MCF 10A (cell line): ENCODE data around the gene SURF4. TPM values are rescaled to one million over a fixed set of nuclear protein-coding genes. Genes with fewer than 3 reads are reported as not detected.

ENCODE experiments used
- BruUV-seq: library from RNA; stranded (reverse); fragments of 400-500 nt; replicated peaks from 2 replicates; lab custom pipeline; 2021; lab: Mats Ljungman, UMichigan
- CTCF ChIA-PET: fragments of 300-600 bp; sonication (Branson Sonifier 250); formaldehyde crosslinking; extraction: SDS; loops from one replicate; lab custom pipeline; 2021; ENCODE audit warnings: antibody characterized with exemption, inconsistent platforms; lab: Yijun Ruan, JAX
- POLR2A ChIA-PET: fragments of 300-600, 350-650 bp; sonication (Branson Sonifier 250); formaldehyde crosslinking; extraction: SDS; loops from one replicate; lab custom pipeline; 2020; ENCODE audit warnings: antibody characterized with exemption, inconsistent platforms; lab: Yijun Ruan, JAX
- DNase-seq: peaks from one replicate; pipeline ENCODE4 v3.0.0-alpha.2; 2018; ENCODE audit not compliant: unreplicated experiment
- H3K27ac Mint-ChIP-seq: one replicate; pipeline ENCODE4 v1.8.0; 2022; ENCODE audit warnings: mild to moderate bottlenecking, low read depth, mixed read lengths; ENCODE audit not compliant: unreplicated experiment
- H3K27me3 Mint-ChIP-seq: one replicate; pipeline ENCODE4 v1.8.0; 2022; ENCODE audit warnings: mixed read lengths; ENCODE audit not compliant: insufficient read depth, unreplicated experiment
- H3K36me3 Mint-ChIP-seq: one replicate; pipeline ENCODE4 v1.8.0; 2022; ENCODE audit warnings: mild to moderate bottlenecking, moderate library complexity, mixed read lengths; ENCODE audit not compliant: insufficient read depth, unreplicated experiment
- H3K4me1 Mint-ChIP-seq: one replicate; pipeline ENCODE4 v1.8.0; 2022; ENCODE audit warnings: mixed read lengths; ENCODE audit not compliant: insufficient read depth, unreplicated experiment
- H3K4me3 Mint-ChIP-seq: one replicate; pipeline ENCODE4 v1.8.0; 2022; ENCODE audit warnings: mild to moderate bottlenecking, moderate library complexity, mixed read lengths; ENCODE audit not compliant: unreplicated experiment
- H3K9me3 Mint-ChIP-seq: one replicate; pipeline ENCODE4 v1.8.0; 2022; ENCODE audit warnings: mixed read lengths; ENCODE audit not compliant: unreplicated experiment
- CTCF ChIP-seq: fragments of 200-600 bp; IDR thresholded peaks from one replicate; pipeline ENCODE4 v1.8.0; 2022; ENCODE audit warnings: antibody characterized with exemption, mild to moderate bottlenecking; ENCODE audit not compliant: unreplicated experiment
- intact Hi-C: fragments of 100-400 bp; cut with micrococcal nuclease; formaldehyde crosslinking; loops from 2 replicates; pipeline ENCODE4 v1.14.1; 2022
- total RNA-seq: library from RNA; stranded (reverse); gene quantifications from 2 replicates; pipeline ENCODE4 v1.2.3, GENCODE V29; 2022

Gene SURF4
- total RNA-seq, 1 experiment from 2014 or later = 198 TPM

DNA sequence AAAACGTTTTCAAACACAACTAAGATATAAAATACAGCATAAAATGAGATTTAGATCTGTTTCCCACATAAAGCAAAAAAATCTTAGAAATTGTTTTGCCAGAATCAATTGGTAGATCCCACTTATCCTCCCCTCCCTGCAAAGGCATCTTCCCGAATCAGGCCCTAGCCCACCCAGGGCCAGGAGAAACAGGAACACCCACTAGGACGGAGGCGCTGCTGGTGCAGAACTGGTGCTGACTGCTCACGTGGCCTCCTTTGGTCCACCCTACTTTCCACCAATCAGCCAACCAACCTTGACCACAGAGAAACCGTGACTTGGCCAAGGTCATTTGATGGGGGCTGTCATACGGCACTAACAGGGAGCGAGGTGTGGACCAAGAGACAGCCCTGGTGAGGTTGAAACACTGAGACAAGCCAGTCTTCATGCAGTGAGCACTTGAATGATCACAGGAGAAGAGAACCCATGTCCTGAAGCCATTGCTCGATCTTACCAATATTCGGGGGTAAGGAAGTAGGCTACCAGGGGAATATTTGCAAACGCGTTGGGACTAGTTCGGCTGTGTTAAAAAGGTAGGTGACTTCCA lies 14.3 kb downstream of the SURF4 start:
- ChIA-PET CTCF (no interaction called here), POLR2A (interaction anchor here (0.7 to 2.0 kb wide), 3 partner anchors 11 to 15 kb away, joined by 3 to 7 read pairs (median 3); partner anchors contain the start of genes MED22, RPL7A and STKLD1)
- intact Hi-C loops = no loop called here
- no TSS peak for BruUV-seq
- no peaks in the 10 kb centered on the region for H3K27me3 Mint-ChIP-seq
- no peak overlapping the region for H3K27ac Mint-ChIP-seq
- H3K4me3 Mint-ChIP-seq = no peak overlapping the region
- DNase-seq = no peak
- TF ChIP-seq CTCF = no peak
- peaks cover 72% of the 10 kb centered on the region for H3K36me3 Mint-ChIP-seq
- peaks cover 18% of the 10 kb centered on the region for H3K4me1 Mint-ChIP-seq
- H3K9me3 Mint-ChIP-seq = no peaks in the 10 kb centered on the region

- ChIA-PET CTCF (interaction anchor here (0.6 kb wide), 1 partner anchor 102 kb away, joined by 3 read pairs; no protein-coding TSS in a partner anchor), POLR2A (interaction anchor here (1.2 to 2.0 kb wide), 2 partner anchors 12 to 16 kb away, joined by 3 to 7 read pairs; partner anchors contain the start of genes MED22, RPL7A and STKLD1)
- DNase-seq = no peak
- peaks cover 63% of the 10 kb centered on the region for H3K36me3 Mint-ChIP-seq
- no TSS peak for BruUV-seq
- H3K27ac Mint-ChIP-seq = no peak overlapping the region
- intact Hi-C loops = no loop called here
- no peaks in the 10 kb centered on the region for H3K9me3 Mint-ChIP-seq
- peaks cover 18% of the 10 kb centered on the region for H3K4me1 Mint-ChIP-seq
- H3K27me3 Mint-ChIP-seq = no peaks in the 10 kb centered on the region
- H3K4me3 Mint-ChIP-seq = no peak overlapping the region
- no peak for TF ChIP-seq CTCF
Observed at GRCh38 chr9:133360400-133361393, 15.2 kb downstream of the SURF4 start.

- H3K4me1 Mint-ChIP-seq = peaks cover 18% of the 10 kb centered on the region
- intact Hi-C loops = no loop called here
- CTCF ChIA-PET = interaction anchor here (1.0 kb wide), 2 partner anchors 11 to 15 kb away, joined by 3 to 5 read pairs; no protein-coding TSS in a partner anchor
- peak; percentile 23 for DNase-seq
- H3K9me3 Mint-ChIP-seq = no peaks in the 10 kb centered on the region
- POLR2A ChIA-PET = interaction anchor here (2.0 to 4.1 kb wide), 2 partner anchors 11 to 12 kb away, joined by 7 to 48 read pairs; partner anchors contain the start of genes MED22 and RPL7A
- no TSS peak for BruUV-seq
- H3K4me3 Mint-ChIP-seq = no peak overlapping the region
- H3K27ac Mint-ChIP-seq = no peak overlapping the region
- H3K36me3 Mint-ChIP-seq = peaks cover 55% of the 10 kb centered on the region
- TF ChIP-seq CTCF = no peak
- H3K27me3 Mint-ChIP-seq = no peaks in the 10 kb centered on the region
Observed at GRCh38 chr9:133359399-133360175, 16.3 kb downstream of the SURF4 start.
